ENCODE data around the gene CLEC4F.

CLEC4F gene

GRCh38 chr2:70785137-70785911 lies 35.1 kb downstream of the CLEC4F start:
- peak in 1 of 2 donors; percentile 12 for DNase-seq

GRCh38 chr2:70784320-70784719 lies 36.1 kb downstream of the CLEC4F start:
- no peak for DNase-seq

- no peak for DNase-seq
Measured at GRCh38 chr2:70779911-70780545, 40.4 kb downstream of the CLEC4F start.

- no peak for DNase-seq
Measured at GRCh38 chr2:70779491-70779890, 40.9 kb downstream of the CLEC4F start.

DNA sequence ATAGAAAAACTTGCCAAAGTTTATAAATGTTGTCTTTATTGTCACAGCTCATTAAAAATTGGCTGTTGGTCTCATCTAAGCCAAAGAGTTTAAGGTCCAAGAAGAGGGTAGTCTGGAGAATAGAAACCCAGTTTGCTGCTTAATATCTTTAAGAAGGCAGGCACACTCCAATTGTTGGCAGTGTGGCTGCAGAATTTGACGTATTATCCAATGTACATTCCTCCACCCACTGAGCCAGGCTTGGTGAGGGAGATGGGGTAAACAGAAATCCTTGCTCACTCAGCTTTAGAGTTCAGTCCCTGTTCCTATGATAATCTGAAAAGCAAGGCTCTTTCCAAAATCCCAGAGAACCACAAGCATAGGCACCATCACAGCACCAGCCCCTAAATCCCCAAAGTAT lies 41.7 kb downstream of the CLEC4F start:
- no peak for DNase-seq

DNA sequence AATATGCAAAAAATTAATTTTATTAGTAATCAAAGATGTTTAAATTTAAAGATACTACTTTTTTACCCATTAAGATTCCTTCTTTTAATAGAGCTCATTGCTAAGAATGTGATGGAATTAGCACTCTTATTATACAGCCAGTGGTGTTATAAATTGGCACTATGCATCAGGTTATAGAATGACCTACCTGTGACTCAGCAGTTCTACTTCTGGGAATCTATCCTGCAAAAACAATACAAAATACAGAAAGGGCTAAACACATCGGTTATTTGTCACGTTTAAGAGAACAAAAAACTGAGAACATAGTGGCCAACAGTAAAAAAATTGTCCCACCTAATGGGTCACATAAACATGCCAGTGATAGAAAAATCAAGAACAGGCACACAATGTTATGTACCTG lies 42.9 kb downstream of the CLEC4F start:
- no peak for DNase-seq

GRCh38 chr2:70776266-70776665 lies 44.1 kb downstream of the CLEC4F start:
- no peak for DNase-seq

- DNase-seq = no peak
Measured at GRCh38 chr2:70775141-70775540, 45.3 kb downstream of the CLEC4F start.

DNA sequence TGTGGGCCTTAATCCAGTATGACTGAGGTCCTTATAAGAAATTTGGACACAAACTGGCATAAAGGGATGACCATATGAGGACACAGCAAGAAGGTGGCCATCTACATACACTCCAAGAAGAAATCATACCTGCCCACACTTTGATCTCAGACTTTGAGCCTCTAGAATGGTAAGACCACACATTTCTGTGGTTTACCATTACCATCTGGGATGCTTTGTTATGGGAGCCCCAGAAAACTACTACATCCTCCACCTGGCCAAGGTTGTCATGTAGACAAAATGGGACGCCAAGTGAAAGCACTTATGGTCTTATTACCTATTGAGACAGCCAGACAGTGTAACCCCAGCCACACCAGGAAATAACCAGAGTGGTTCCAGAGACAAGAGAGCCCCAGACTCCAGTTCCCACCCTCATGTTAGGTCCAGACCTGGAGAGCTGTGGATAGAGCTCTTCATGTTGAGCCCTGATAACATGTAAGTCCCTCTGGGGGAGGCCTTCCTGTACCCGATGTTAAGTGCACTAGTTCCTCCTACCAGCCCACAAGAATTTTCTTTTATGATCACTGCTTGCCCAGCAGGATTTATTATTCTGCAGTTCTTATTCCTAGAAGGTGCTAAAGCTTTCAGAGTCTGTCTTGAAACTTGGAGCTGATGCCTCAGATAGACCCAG lies 47.8 kb downstream of the CLEC4F start:
- no peak for DNase-seq

GRCh38 chr2:70771446-70771845 lies 49.0 kb downstream of the CLEC4F start:
- no peak for DNase-seq

DNA sequence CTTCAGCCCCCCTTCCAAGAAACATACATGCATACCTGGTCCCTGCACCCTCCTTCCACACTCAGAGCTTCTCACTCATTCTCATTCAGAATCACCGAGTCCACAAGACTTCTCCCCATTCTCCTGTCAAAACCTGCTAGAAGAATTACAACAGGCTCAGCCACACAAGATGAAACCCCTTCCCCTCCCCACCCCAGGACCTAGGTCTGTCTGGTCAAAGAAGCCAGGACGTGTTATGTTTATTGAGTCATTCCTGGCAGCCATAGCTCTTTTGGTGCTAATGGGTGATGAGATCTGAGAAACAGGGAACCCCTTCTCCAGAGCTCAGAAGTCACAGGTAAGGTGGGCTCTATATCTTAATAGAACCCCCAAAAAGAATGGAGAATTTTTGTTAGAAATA lies 50.9 kb downstream of the CLEC4F start:
- DNase-seq = no peak

- DNase-seq = no peak
Measured at GRCh38 chr2:70768590-70769085, 51.8 kb downstream of the CLEC4F start.

DNA sequence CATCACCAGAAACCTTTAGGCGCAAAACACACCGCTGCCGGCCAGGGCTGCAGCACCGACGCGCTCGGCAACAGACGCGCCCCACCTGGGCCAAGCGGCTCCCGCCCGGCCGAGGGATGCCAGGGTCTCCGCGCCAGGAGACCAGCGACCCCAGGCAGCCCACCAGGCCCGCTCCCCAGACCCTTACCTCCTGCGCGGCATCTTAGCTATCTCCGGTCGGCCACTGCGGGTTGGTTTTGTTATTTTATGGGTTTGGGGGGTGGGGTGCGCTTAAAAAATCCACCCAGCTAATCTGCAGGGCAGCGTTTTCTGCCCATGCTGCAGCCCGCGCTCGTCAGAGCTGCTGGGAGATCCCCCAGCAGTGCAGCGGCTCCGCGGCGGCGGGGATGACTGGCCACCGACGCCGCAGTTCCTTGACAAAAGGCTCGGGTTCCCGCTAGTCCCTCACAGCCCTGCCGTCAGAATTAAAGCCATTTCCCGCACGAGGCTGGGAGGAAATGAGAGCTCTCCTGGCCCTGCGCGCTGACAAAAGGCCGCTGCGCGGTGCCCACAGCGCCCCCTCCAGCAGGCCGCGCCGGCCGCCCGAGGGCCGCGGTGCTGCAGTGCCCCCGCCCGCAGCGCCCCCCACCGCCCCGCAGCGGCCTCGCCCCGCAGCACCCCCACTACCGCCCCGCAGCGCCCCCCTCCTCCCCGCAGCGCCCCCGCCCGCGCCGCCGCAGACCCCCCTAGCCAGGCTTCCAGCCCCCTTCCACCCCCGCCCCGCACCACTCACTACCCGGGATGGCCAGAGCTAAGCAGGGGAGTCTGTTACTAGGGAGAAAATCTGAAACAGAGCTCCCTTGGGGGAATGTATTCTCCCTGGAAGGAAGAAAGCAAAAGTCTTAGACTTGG lies 52.5 kb downstream of the CLEC4F start, which contains the start of gene ADD2:
TSS of gene ADD2 (minus strand) at position 502 of the 891 bp plus-strand sequence. CDS start 61,792 bp downstream, outside the sequence.
- peak in 1 of 2 donors; percentile 31 for DNase-seq

DNA sequence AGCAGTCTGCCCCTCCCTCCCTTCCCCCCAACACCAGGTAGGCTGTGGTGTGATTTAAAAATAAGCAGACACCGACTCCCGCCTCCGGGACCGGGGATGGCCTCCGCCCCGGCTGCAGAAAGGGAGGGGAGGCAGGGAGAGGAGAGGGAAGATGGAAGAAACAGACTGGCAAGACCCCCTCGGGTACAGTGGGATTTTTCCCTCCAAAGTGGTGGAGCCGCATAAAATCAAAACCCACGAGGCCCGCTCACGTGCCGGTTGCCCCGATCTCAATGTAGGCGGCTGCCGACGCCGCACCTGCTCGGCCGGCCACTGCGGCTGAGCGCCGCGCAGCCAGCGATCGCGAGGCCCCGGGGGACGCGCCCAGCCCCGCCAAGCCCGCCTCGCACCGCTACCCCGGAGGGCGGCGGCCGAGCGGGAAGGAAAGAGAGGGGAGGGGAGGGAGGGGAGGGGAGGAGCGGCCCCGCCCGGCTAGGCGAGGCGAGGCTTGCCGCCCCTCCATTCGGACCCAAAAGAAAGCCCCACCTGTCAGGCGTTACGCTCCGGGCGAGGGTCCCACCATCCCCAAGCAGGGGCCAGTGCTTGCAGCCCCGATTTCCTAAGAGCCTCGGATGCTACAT lies 53.2 kb downstream of the CLEC4F start:
- peak in 1 of 2 donors; percentile 1 for DNase-seq

GRCh38 chr2:70766357-70767078 lies 53.9 kb downstream of the CLEC4F start:
- DNase-seq = no peak

DNA sequence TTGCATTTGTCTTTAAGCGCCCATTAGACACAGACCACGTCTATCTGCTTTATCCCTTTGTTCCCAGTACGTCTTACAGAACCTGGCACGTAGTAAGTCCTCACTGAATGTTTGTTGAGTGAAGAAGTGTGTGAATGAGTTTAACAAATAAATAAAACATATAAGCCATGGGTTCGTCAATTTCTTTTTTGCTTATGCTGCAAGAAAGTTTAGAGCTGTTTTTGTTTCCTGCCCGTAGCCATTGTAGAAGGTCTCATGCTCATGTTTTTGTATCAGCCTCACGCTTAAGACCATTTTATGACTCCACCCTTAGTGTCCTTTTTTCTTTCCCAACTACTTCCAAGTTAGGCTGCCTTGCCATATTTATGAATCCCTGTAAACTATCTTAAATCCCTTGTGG lies 54.9 kb downstream of the CLEC4F start:
- DNase-seq = no peak

GRCh38 chr2:70759446-70759845 lies 61.0 kb downstream of the CLEC4F start:
- DNase-seq = no peak

Data from stimulated activated CD4-positive, alpha-beta T cell treated with anti-CD3 and anti-CD28 coated beads, Interleukin-2, amount 100 ng/mL, for 48 hours (primary cell).